ENCODE measurements around the gene OR1L6. TPM values are rescaled to one million over a fixed set of nuclear protein-coding genes. Genes with fewer than 3 reads are reported as not detected.

Gene OR1L6
- total and polyA plus RNA-seq, 9 of the 15 experiments (the other 6 are each of a cell fraction or from before 2014, with no cell fraction given), result not detected

GRCh38 chr9:122791872-122792669 is 50.0 kb downstream of the OR1L6 start:
- no peaks in the 10 kb centered on the region; a peak in 1 of 5 replicates for H3K4me1 ChIP-seq (replicated peaks in 1 of 2; ENCODE audit: control insufficient read depth in 2 of 2, insufficient read depth in 2 of 2, low read length in 2 of 2)
- BruUV-seq (replicated peaks), result no TSS peak
- no peak for TF ChIP-seq ZNF644 (tag; IDR thresholded peaks at IDR 0.05; ENCODE audit: low read depth)
- no peak for ATAC-seq
- no peaks in the 10 kb centered on the region for H3K9me3 ChIP-seq (replicated peaks; ENCODE audit: control insufficient read depth, insufficient read depth, low read depth, low read length)
- H3K79me2 ChIP-seq (ENCODE audit: control insufficient read depth, insufficient read depth, low read length), result no peaks in the 10 kb centered on the region
- H4K20me1 ChIP-seq (replicated peaks; ENCODE audit: control insufficient read depth, insufficient read depth, low read length), result no peaks in the 10 kb centered on the region
- H3K9ac ChIP-seq (ENCODE audit: insufficient read depth in 1 of 2, low read depth in 2 of 2, low read length in 2 of 2), result no peak overlapping the region
- no peak overlapping the region for H3K4me3 ChIP-seq
- in situ Hi-C loops (cut with MboI), result no loop called here
- no peaks in the 10 kb centered on the region for H3K9me1 ChIP-seq (ENCODE audit: control insufficient read depth, insufficient read depth, low read length)
- ChIA-PET POLR2A (no interaction called here), CTCF (ENCODE audit: low intra/inter-chr PET ratio) (no interaction called here)
- H3K36me3 ChIP-seq (ENCODE audit: control insufficient read depth, insufficient read depth, low read length), result no peaks in the 10 kb centered on the region
- H3K27ac ChIP-seq (ENCODE audit: extremely low read depth, low read depth, low read length), result no peak overlapping the region
- no peak overlapping the region for H2AFZ ChIP-seq (ENCODE audit: low read depth, low read length)
- intact Hi-C loops (cut with micrococcal nuclease), result no loop called here
- H3K4me2 ChIP-seq (ENCODE audit: insufficient read depth, low read length), result no peak overlapping the region
- FAIRE-seq, result no peak
- 0% methylated on average over 5 of the region's 5 CpGs for WGBS (ENCODE audit: insufficient coverage, low coverage, missing lambda C conversion rate)
- no peak for DNase-seq (ENCODE audit: extremely low read depth in 1 of 4, low spot score in 3 of 4)
- peaks cover 24 to 29% of the 10 kb centered on the region in 2 experiments for H3K27me3 ChIP-seq (ENCODE audit: control insufficient read depth in 2 of 2, insufficient read depth in 2 of 2, low read length in 2 of 2)

DNA sequence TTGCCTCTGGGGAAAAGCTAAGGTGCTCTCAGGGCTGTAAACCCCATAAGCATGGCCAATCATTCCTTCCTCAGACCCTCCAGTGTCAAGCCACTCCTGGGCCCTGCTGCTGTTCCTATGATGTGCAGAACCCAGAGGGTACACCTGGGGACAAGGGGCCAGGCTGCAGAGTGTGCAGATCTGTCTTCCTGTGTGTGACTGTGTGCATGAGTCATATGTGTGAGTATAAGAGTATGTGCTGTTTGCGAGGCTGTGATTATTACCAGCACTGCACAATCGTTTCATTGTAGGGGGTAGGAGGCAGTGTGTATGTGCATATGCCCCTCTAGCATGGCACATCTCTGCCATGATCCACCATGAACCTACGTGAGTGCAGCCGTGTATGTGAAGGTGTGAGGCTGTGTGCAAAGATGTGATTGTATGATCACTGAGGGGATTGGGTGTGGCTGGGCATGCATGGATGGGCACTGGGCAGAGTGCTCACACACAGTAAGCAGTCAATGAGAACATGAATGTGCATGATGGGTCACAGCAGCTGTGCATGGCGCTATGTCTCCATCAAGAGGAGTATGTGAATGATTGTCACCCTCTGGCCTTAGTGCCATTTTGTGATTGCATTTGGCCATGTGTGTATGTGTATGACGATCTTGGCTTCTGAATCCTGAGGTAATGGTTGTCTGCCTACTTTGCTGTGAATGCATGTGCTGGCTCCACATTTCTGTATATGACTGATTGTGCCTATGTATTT is 55.4 kb downstream of the OR1L6 start:
- no peak for FAIRE-seq
- Histone ChIP-seq H3K9ac (ENCODE audit: insufficient read depth in 1 of 2, low read depth in 2 of 2, low read length in 2 of 2) (no peak overlapping the region; a peak in 1 of 4 replicates), H3K27ac (ENCODE audit: extremely low read depth, low read depth, low read length) (no peak overlapping the region), H3K36me3 (ENCODE audit: control insufficient read depth, insufficient read depth, low read length) (no peaks in the 10 kb centered on the region), H3K9me1 (ENCODE audit: control insufficient read depth, insufficient read depth, low read length) (no peaks in the 10 kb centered on the region), H3K4me1 (replicated peaks in 1 of 2; ENCODE audit: control insufficient read depth in 2 of 2, insufficient read depth in 2 of 2, low read length in 2 of 2) (peaks cover 0 to 3% of the 10 kb centered on the region in 2 experiments; a peak in 1 of 5 replicates), H3K4me2 (ENCODE audit: insufficient read depth, low read length) (no peak overlapping the region), H2AFZ (ENCODE audit: low read depth, low read length) (no peak overlapping the region), H4K20me1 (replicated peaks; ENCODE audit: control insufficient read depth, insufficient read depth, low read length) (no peaks in the 10 kb centered on the region), H3K4me3 (no peak overlapping the region), H3K9me3 (replicated peaks; ENCODE audit: control insufficient read depth, insufficient read depth, low read depth, low read length) (no peaks in the 10 kb centered on the region), H3K27me3 (ENCODE audit: control insufficient read depth in 2 of 2, insufficient read depth in 2 of 2, low read length in 2 of 2) (peaks cover 12 to 34% of the 10 kb centered on the region in 2 experiments; a peak in 4 of 5 replicates), H3K79me2 (ENCODE audit: control insufficient read depth, insufficient read depth, low read length) (no peaks in the 10 kb centered on the region)
- in situ Hi-C loops (cut with MboI) (no loop called here), intact Hi-C loops (cut with micrococcal nuclease) (no loop called here)
- no peak for ATAC-seq
- POLR2A ChIA-PET, result no interaction called here
- DNase-seq (ENCODE audit: extremely low read depth in 1 of 4, low spot score in 3 of 4), result no peak
- BruUV-seq (replicated peaks), result no TSS peak
- CTCF ChIA-PET (ENCODE audit: low intra/inter-chr PET ratio), result no interaction called here
- WGBS (ENCODE audit: insufficient coverage, low coverage, missing lambda C conversion rate), result 0% methylated on average over 6 of the region's 6 CpGs
- TF ChIP-seq RBM22 (IDR thresholded peaks at IDR 0.05; ENCODE audit: low read depth, low read length, poor library complexity, severe bottlenecking) (no peak), ZNF217 (CRISPR knock-in tag; IDR thresholded peaks at IDR 0.05) (no peak), HDGF (IDR thresholded peaks at IDR 0.05) (no peak), FOXK1 (CRISPR knock-in tag; IDR thresholded peaks at IDR 0.05; ENCODE audit: borderline replicate concordance) (no peak), BMI1 (IDR thresholded peaks at IDR 0.05; ENCODE audit: low read length) (no peak), MBD1 (CRISPR knock-in tag; IDR thresholded peaks at IDR 0.05) (no peak)
- TF ChIP-seq, protein P1, sequence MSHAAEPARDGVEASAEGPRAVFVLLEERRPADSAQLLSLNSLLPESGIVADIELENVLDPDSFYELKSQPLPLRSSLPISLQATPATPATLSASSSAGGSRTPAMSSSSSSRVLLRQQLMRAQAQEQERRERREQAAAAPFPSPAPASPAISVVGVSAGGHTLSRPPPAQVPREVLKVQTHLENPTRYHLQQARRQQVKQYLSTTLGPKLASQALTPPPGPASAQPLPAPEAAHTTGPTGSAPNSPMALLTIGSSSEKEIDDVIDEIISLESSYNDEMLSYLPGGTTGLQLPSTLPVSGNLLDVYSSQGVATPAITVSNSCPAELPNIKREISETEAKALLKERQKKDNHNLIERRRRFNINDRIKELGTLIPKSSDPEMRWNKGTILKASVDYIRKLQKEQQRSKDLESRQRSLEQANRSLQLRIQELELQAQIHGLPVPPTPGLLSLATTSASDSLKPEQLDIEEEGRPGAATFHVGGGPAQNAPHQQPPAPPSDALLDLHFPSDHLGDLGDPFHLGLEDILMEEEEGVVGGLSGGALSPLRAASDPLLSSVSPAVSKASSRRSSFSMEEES (CRISPR knock-in tag; IDR thresholded peaks at IDR 0.05), result no peak

Data from K562 (cell line).